ENCODE measurements around the gene SMIM3.
"Not testable (repeated sequence)": the region's sequence is repeated elsewhere in the genome, so short reads cannot be mapped to it uniquely, and the experiment has no call there.

Gene SMIM3

DNA sequence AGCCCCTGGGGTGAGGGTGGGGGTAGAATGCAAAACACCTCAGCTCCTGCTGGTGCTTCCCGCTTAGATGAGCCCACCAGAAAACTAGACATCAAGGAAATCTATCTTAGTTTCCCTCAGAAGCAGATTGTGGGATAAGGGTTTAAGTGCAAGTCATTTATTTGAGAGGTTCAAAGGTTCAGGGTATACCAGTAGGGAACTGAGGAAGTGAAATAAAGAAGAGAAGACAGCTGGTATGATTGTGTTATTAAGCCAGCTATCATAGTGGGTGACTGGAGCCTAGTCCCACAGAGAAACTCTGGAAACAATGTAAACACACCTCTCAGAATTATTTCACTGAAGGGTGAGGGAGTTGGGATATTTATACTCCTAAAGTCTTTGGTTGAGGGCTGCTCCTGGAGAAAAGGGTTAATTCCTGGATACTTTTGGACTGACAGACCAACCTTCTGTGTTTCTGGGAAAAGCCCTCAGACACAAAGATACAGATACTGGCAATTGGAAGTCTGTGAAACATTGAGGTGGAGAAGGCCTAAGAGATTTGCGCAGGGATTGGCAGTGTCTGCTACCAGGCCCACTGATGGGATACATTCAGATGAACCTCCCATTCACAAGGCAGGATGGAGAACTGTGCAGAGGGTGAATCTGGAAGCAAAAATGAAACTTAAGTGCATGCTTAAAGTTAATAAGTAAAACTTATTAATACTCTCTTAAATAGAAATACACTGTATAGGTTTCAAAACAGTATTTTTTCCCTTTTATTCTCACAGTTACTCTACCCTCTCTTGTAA, 13.4 kb upstream of the SMIM3 start:
- no peak for DNase-seq

DNA sequence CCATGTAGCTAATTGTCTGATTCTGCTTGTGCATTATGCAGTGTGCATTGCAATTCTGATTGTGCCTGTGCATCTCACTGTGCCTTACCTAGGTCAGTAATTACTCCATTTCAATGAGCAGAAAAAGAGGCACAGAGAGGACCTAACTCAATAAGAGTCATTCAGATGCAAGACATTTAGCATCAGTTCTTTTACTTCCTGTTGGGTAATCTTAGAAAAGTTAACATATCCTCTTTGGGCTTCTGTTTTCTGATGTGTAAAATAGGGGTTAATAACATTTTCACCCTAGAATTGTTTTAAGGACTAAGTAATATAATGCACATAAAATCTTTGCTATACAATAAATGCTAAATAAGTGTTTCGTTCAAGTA, 12.8 kb upstream of the SMIM3 start:
- DNase-seq = no peak

DNA sequence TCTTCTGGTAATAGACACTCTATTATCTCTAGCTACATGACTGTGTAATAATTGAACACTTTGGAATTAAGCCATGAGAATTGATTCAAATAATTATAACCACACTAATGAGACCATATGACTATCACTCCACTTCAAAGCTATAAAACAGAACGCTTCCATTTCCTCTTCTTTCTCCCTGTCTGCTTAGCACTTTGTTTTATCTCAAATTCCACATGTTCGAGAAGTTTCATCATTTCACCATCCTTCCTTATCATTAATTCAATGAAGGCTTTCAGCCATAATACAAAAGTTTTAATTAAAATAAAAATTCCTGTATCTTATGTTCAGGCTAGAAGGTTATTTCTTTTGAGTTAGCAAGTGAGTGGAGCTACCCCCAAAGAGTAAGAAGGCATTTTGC, 12.3 kb upstream of the SMIM3 start:
- no peak for DNase-seq

DNA sequence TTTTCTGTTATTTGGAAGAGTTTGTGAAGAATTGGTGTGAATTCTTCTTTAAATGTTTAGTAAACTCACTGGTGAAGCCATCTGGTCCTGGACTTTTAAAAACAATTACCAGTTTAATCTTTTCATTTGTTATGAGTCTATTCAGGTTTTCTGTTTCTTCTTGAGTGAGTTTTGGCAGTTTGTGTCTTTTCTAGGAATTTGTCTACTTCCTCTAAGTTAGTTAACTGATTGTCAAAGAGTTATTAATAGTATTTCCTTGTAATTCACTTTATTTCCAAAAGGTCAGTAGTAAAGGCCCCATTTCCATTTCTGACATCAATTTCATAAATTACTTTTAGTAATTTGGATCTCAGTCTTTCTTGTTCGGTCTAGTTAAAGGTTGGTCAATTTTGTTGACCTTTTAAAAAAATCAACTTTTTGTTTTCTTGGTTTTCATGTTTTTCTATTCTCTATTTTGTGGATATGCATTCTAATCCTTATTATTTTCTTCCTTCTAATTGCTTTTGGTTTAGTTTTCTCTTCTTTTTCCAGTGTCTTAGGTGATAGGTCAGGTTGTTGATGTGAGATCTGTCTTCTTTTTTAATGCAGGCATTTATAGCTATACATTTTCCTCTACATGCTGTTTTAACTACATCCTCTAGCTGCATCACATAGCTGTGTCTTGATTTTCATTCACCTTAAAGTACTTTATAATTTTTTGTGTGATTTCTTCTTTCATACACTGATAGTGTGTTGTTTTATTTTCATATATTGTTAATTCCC, 7.3 kb upstream of the SMIM3 start:
- no peak for DNase-seq

DNA sequence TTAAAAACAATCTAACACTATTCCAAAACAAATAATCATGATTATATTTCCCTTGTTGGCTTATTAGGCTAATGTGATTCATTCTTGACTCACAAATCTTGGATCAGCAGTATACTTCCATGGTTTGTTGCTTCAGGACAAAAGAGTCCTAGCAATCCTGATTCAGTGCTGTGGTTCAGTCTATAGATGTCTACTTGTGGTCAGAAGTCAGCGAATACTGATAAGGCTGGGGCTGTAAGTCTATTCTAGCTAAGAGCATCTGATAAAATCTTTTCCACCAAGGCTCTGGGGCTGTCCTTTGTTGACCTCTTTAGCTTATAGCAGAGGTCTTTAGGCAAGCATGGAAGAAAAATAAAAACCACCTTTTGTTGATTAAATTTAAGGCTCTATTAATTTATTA, 4.4 kb upstream of the SMIM3 start:
- DNase-seq = no peak

DNA sequence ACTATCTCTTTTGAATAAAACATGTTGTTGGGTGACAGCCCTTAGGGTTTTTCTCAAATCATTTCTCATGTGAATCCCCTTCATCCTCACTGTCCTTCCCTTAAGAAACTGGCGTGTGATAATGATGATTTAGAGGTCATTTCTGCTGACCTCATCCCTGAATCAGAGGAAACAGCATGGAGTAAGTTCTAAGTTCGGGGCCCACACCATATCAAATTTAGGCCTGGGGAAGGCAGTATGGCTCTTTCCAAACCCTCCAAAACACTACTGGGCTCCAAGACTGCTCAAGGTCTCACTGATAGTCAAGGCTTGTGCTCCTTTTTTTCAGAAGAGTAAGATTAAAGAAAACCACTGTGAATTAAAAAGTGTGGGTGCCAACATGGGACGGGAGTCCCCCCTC, 872 bp upstream of the SMIM3 start:
- DNase-seq = no peak

DNA sequence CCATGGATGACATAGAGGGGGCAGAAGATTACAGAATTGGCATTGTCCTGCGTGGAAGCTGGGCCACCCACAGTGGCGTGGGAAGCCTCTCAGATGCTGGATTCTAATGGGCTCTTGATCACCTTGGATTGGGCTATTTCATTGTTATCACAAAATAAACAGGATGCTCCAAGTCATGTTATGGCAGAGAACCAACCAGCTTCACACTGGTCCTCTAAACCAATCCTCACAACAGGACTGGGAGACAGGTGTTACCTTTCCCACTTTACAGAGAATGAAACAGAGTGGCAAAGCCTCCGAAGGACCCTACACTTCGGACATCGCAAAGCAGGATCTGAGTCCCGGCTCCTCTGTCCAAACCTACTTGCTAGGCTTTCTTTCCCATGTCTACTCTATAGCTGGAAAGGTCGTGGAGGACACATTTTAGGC, 455 bp upstream of the SMIM3 start:
- DNase-seq = no peak

DNA sequence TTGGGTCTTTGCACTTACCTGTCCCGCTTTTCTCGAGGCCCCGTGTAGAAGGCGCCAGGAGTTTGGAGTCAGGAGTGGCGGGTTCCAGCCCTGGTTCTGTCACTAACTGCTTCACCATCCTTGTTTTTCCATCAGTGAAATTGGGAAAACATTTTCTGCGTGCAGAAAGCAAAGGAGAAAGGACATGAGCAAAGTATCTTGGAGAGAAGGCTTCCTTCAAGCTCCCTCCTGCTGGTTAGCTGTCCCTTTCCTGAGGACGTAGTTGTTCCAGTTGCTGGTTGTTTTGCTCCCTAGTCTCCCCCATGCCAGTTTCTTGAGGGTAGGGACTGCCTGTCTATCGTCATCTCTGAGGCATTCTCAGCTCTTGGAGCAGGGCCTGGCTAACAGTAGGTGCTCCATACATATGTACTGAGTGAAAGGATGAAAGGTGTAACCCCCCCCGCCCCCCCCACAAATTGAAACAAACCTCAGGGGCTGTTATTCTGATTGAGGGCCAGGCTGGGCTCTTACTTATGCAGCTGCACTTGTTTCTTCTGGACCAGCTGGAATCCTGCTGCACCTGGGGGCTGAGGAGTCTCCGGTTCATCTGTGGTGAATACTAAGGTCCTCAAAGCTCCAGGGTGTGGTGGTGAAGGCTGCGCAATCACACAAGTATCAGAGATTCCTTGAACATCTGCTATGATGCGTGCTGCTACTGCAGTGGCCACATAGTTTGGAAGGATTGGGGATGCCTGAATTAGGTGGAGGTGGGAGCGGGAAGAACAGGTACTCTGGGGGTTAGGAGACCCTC, 1.0 kb downstream of the SMIM3 start:
- DNase-seq = no peak

DNA sequence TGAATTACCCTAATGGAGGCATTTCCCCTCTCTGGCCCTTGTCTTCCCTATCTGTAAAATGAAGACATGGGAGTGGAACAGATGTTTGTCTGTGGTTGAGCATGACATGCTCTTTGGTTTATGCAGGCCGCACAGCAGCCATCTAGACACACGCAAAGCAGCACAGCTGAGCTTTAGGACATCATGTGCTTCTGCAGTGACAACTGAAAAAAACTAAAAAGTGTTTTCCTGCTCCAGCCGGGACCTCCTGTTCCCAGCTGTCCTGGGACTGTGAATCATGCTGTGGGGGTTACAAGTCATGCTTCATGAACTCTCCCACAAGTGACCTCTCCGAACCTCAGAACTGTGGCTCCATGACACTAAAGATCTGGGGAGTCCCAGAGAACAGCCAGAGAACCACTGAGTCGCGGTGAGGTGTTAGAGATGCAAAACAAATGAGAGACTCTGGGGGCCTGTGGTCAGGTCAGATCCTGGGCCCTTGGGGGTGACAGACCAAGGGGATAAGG, 1.7 kb downstream of the SMIM3 start:
- DNase-seq = no peak

DNA sequence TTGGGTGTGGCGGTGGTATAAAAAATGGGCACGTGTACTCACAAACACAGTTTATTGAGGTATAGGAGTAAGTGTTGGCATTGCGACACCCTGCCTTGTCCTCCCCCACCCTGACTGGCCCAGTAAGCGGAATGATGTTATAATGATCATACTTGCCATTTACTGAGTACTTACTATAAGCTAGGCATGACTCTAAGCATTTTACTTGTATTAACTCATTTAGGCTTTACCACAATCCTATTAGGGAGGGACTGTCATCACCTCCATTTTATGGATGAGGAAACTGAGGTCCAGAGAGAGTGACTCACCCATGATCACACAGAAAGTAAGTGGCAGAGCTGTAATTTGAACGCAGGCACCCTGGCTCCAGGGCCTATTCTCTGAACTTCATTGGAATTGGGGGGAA, 2.3 kb downstream of the SMIM3 start:
- DNase-seq = no peak

DNA sequence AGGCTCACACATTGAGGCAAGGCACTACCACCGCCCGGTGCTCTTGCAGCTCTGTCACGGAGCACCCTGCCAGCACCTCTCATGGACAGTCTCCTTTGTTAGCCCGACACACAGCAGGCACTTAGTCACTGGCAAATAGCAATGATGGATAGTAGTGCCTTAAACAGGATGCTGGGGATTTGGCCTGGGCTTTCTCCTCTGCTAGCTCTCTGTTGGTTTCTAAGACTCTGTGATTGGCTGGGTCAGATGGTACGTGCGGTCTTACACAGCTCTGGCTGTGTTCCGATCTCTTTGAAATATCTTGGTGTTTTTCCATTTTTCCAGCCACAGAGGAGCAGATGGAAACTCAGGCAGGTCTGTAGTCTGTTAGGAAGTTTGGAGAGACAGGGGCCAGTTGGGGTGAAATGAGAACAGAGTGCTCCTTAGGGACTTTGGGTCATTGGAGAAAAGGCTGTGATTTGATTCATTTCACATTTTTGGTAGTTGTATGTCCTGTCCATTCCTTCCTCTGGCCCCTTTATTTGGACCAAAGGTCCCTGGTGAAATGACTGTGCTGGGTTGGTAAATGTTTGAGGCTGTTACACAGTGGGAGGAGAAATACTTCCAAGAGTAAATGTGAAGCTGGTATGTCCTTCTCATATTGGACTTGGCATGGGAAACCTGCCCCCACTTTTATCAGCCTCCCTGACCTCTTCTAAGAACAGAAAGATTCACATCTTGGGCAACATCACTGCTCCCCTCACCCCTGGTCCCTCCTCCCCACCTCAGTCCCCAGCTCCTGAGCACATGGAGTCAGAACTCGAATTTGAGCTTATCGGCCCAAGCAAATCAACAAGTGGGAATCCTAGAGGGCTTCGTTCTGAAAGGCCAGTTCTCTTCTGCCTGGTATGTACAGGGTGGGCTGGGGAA, 3.4 kb downstream of the SMIM3 start:
- DNase-seq = no peak

DNA sequence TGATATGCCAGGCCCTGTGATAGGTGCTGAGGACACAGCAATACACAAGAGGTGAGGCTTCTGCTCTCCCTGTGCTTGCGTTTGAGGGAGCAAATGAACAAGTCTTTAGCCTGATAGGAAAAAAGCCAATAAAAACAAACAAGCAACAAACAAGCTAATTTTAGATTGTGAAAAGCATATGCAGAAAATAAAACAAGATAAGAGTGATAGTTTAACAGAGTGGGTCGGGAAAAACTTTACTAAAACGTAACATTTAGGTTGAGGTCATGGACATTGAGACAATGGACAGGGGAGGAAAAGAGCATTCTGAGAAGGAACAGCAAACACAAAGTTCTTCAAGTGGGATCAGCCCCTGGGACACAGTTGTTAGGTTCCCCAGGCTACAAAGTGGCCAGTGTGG, 4.3 kb downstream of the SMIM3 start:
- DNase-seq = no peak

DNA sequence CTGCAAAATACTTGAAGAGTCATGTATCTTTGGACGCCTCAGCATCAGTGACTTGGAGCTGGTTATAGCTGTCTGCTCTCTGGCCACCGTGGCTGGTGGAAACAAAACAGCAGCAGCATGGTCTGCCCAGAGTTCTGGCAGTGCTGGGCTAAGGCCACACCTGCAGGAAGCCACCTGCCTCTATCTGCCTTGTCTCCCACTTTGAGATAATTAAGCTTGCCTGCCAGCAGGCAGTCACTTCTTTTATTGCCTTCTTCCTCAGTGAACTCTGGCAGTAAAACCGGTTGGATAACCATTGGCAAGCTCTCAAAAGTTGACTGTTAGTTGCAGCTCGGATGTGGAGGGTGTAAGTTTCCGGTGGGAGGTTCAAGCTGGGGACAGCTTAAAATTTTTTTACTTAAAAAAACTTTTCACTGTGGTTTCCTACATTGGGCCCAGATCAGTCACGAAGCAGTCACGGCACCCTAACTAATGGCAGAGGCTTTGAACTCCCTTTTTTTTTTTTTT, 4.9 kb downstream of the SMIM3 start:
- DNase-seq = peak; percentile 51

DNA sequence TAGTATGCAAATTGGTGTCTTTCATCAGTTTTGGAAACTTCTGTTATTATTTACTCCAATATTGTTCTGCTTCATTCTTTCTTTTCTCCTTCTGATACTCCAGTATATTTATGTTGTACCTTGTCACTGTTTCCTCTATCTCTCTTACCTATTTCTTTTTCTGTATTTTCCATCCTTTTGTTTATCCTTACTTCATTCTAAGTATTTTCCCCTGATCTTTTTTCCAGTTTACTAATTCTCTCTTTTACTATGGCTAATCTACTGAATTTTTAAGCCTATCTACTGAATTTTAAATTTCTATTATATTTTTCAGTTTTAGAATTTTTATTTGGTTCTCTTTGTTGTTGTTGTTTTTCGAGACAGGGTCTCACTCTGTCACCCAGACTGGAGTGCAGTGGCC, 7.4 kb downstream of the SMIM3 start:
- no peak for DNase-seq

DNA sequence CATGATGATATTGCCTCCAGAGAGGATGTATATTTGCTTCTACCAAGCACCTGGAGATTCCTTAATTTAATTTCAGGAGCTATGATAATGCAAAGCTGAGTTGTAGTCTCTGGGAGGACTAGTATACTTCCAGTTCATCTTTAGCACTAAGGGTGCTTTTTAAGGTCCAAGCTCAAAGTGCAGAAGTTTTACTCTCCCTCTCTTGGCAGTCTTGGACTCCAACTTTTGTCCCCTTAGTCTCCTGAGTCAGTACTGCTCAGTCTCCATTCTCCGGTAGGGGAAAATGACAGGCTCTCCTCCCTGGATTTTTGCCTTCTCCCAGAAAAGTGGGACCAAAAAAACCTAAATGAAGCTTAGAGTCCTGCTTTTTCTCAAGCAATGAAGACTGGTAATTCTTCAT, 8.3 kb downstream of the SMIM3 start:
- no peak for DNase-seq

DNA sequence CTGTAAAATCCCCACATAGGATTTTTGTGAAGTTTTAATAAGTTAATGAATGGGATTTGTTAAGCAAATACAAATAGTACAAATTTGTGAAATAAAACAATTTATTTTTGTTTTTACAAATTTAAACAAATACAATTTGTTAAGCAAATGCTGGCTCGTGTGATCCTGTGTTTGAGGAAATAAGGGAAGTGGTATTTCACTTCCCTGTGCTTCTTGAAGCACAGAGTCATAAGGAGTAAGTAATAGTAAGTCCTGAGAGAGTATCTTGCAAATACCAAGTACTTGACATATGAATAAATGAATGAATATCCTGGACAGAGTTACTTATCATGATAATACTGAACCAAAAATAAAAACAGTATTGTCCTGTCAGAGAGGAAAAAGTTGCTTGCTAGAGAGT, 9.1 kb downstream of the SMIM3 start:
- DNase-seq = no peak

DNA sequence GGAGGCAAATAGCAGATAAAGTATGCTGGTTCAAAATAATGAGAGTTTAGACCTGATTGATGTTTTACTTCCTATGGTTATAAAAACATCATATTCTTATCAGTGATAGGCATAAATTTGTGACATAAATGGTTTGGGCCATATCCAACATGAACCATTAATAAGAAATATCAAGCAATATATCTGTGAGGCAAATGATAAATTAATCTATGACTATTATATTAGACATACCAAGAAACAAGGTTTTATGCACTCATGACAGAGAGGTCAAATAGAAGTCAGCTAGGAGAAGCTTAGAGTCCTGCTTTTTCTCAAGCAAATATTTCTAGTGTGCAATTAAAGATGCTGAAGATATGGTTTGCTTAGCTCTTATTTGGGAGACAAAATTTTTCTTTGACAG, 10.4 kb downstream of the SMIM3 start:
- DNase-seq = no peak

DNA sequence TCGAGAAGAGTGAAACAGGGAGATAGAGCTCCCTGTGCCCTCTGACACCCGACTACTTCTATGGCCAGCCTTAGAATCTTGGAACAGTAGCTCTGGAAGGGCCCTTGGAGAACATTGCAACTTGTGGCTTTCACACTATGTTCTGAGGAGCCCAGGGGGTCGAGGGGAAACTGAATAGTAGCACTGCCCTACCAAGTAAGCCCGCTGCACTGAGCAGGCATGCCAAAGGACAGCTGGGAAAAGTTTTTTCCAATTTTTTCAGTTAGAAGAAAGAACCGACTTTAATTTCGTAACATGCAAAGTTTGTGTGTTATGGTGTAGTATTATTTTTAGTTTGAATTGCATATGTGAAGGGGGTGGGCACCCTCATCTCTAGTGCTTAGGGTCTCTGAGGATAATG, 10.9 kb downstream of the SMIM3 start:
- no peak for DNase-seq

DNA sequence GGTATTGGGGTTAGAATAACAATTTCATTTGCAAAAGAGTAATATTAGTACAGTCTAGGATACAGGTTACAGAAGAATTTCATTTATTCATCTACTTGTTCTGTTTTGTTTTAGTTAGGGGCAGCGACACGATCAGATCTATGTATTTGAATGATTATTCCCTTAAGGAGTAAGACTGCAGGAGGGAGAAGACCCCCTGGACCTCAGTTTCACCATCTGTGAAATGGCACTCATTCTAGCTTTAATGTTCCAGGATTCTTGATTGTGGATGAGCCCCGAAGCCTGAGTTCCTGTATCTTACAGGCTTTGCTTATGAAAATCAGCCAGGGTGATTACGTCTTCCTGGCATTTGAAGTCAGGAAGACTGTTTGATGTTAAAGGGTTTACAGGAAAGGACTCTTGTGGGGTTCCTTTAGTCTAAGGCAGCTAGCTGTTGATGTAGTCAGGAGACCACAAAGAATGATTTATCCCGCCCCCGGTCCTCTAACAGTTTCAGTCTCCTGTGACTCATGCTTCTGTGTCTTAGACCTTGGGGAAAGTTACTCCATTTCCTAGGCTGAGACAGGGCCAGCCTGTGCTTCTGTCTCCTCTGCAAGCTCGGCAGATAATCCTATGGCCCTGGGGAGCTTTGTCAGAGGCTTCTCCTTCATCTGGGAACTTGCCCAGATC, 11.5 kb downstream of the SMIM3 start:
- DNase-seq = peak; percentile 26

DNA sequence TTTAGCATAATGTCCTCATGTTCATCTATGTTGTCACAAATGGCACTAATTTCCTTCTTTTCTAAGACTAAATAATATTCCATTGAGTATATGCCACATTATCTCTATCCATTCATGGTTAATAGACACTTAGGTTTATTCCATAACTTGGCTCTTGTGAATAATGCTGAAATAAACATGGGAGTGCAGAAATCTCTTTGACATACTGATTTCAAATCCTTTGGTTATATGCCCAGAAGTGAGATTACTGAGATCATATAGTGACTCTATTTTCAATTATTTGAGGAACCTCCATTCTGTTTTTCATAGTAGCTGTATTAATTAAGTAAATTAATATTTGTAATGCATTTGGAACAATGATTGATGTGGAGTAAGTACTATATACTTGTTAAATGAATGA, 13.0 kb downstream of the SMIM3 start:
- DNase-seq = no peak

DNA sequence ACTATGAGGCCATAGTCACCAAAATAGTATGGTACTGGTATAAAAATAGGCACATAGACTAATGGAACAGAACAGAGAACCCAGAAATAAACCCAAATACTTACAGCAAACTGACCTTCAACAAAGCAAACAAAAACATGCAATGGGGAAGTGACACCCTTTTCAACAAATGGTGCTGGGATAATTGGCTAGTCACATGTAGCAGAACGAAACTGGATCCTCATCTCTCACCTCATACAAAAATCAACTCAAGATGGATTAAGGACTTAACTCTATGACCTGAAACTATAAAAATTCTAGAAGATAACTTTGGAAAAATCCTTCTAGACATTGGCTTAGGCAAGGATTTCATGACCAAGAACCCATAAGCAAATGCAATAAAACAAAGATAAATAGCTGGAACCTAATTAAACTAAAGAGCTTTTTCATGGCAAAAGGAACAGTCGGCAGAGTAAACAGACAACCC, 14.9 kb downstream of the SMIM3 start:
- not testable (repeated sequence) for DNase-seq
